ENCODE results near the gene PHLDB3. TPM values are rescaled to one million over a fixed set of nuclear protein-coding genes. Genes with fewer than 3 reads are reported as not detected.

PHLDB3 gene
- total RNA-seq, 4 donors from 2014 or later, result 1.5 to 9.6 (median 6.7) TPM

GRCh38 chr19:43502419-43502976 lies 2.0 kb downstream of the PHLDB3 start:
- TF ChIP-seq CTCF (IDR thresholded peaks at IDR 0.05 in 4 of 5, conservative IDR thresholded peaks at IDR 0.05 in 1 of 5) (no peak), POLR2A (IDR thresholded peaks at IDR 0.05) (no peak)
- DNase-seq (no peak), ATAC-seq (no peak)
- peaks cover 12 to 15% of the 10 kb centered on the region in 2 donors for H3K4me1 ChIP-seq
- no peak overlapping the region for H3K27ac ChIP-seq
- H3K36me3 ChIP-seq, result no peaks in the 10 kb centered on the region
- in situ Hi-C loops (cut with MboI; ENCODE audit: low sequenced_read_pairs in 4 of 4), result no loop called here
- intact Hi-C loops (cut with DNase I; ENCODE audit: low total_unique reads), result no loop called here
- H3K4me3 ChIP-seq, result no peak overlapping the region
- no peaks in the 10 kb centered on the region for H3K27me3 ChIP-seq
- no peaks in the 10 kb centered on the region for H3K9me3 ChIP-seq

GRCh38 chr19:43501661-43502418 lies 2.7 kb downstream of the PHLDB3 start:
- in situ Hi-C loops (cut with MboI; ENCODE audit: low sequenced_read_pairs in 4 of 4) (no loop called here), intact Hi-C loops (cut with DNase I; ENCODE audit: low total_unique reads) (no loop called here)
- Histone ChIP-seq H3K9me3 (no peaks in the 10 kb centered on the region), H3K36me3 (no peaks in the 10 kb centered on the region), H3K27ac (no peak overlapping the region), H3K4me3 (no peak overlapping the region), H3K4me1 (peaks cover 12 to 15% of the 10 kb centered on the region in 2 donors), H3K27me3 (no peaks in the 10 kb centered on the region)
- no peak for DNase-seq
- ATAC-seq, result no peak
- TF ChIP-seq CTCF (IDR thresholded peaks at IDR 0.05 in 4 of 5, conservative IDR thresholded peaks at IDR 0.05 in 1 of 5), result no peak
- TF ChIP-seq POLR2A (IDR thresholded peaks at IDR 0.05), result no peak

GRCh38 chr19:43499042-43499441 lies 5.5 kb downstream of the PHLDB3 start:
- Histone ChIP-seq H3K4me1 (peaks cover 5 to 10% of the 10 kb centered on the region in 2 donors), H3K9me3 (no peaks in the 10 kb centered on the region), H3K36me3 (no peaks in the 10 kb centered on the region), H3K27ac (no peak overlapping the region), H3K4me3 (no peak overlapping the region), H3K27me3 (no peaks in the 10 kb centered on the region)
- in situ Hi-C loops (cut with MboI; ENCODE audit: low sequenced_read_pairs in 4 of 4) (no loop called here), intact Hi-C loops (cut with DNase I; ENCODE audit: low total_unique reads) (no loop called here)
- ATAC-seq, result no peak
- no peak for DNase-seq
- TF ChIP-seq CTCF (IDR thresholded peaks at IDR 0.05 in 4 of 5, conservative IDR thresholded peaks at IDR 0.05 in 1 of 5), result no peak
- TF ChIP-seq POLR2A (IDR thresholded peaks at IDR 0.05), result no peak

GRCh38 chr19:43498233-43498842 lies 6.2 kb downstream of the PHLDB3 start:
- Histone ChIP-seq H3K9me3 (no peaks in the 10 kb centered on the region), H3K27me3 (no peaks in the 10 kb centered on the region), H3K27ac (no peak overlapping the region), H3K36me3 (no peaks in the 10 kb centered on the region), H3K4me3 (no peak overlapping the region), H3K4me1 (peaks cover 4 to 9% of the 10 kb centered on the region in 2 donors)
- TF ChIP-seq POLR2A (IDR thresholded peaks at IDR 0.05), result no peak
- TF ChIP-seq CTCF (IDR thresholded peaks at IDR 0.05 in 4 of 5, conservative IDR thresholded peaks at IDR 0.05 in 1 of 5), result no peak
- intact Hi-C loops (cut with DNase I; ENCODE audit: low total_unique reads), result no loop called here
- in situ Hi-C loops (cut with MboI; ENCODE audit: low sequenced_read_pairs in 4 of 4), result no loop called here
- ATAC-seq, result no peak
- no peak for DNase-seq

All from gastrocnemius medialis (tissue), 4 donors.